ENCODE results near the gene CORIN.

Gene CORIN

GRCh38 chr4:47669946-47670345, 167.9 kb downstream of the CORIN start:
- DNase-seq: no peak

GRCh38 chr4:47668810-47669408, 169.0 kb downstream of the CORIN start:
- no peak for DNase-seq

GRCh38 chr4:47668256-47668655, 169.6 kb downstream of the CORIN start:
- no peak for DNase-seq

- no peak for DNase-seq
Measured at GRCh38 chr4:47667552-47667951, 170.3 kb downstream of the CORIN start.

GRCh38 chr4:47664051-47664826, 173.6 kb downstream of the CORIN start:
- no peak for DNase-seq

- DNase-seq: no peak
Measured at GRCh38 chr4:47662975-47663374, 174.9 kb downstream of the CORIN start.

GRCh38 chr4:47661741-47662140, 176.1 kb downstream of the CORIN start:
- DNase-seq: no peak

GRCh38 chr4:47659342-47659741, 178.5 kb downstream of the CORIN start:
- DNase-seq: no peak

GRCh38 chr4:47654972-47655693, 182.7 kb downstream of the CORIN start:
- DNase-seq: no peak

- no peak for DNase-seq
Measured at GRCh38 chr4:47652092-47652491, 185.8 kb downstream of the CORIN start.

GRCh38 chr4:47651231-47651630, 186.6 kb downstream of the CORIN start:
- no peak for DNase-seq

- no peak for DNase-seq
Measured at GRCh38 chr4:47650584-47651130, 187.2 kb downstream of the CORIN start.

- DNase-seq: no peak
Measured at GRCh38 chr4:47647544-47647943, 190.3 kb downstream of the CORIN start.

- DNase-seq: no peak
Measured at GRCh38 chr4:47647029-47647428, 190.8 kb downstream of the CORIN start.

- DNase-seq: no peak
Measured at GRCh38 chr4:47646372-47646771, 191.5 kb downstream of the CORIN start.

GRCh38 chr4:47643845-47644244, 194.0 kb downstream of the CORIN start:
- DNase-seq: no peak

- DNase-seq: no peak
Measured at GRCh38 chr4:47642985-47643760, 194.7 kb downstream of the CORIN start.

GRCh38 chr4:47642191-47642830, 195.6 kb downstream of the CORIN start:
- no peak for DNase-seq

GRCh38 chr4:47641755-47642154, 196.1 kb downstream of the CORIN start:
- no peak for DNase-seq

- no peak for DNase-seq
Measured at GRCh38 chr4:47640911-47641310, 197.0 kb downstream of the CORIN start.

- DNase-seq: no peak
Measured at GRCh38 chr4:47639531-47639930, 198.3 kb downstream of the CORIN start.

GRCh38 chr4:47631161-47631560, 206.7 kb downstream of the CORIN start:
- DNase-seq: no peak
